CMK (cell line): ENCODE data around the gene CNNM3.
"Not testable (repeated sequence)": the region's sequence is repeated elsewhere in the genome, so short reads cannot be mapped to it uniquely, and the experiment has no call there.

Experiments used
- DNase-seq: peaks from one replicate; pipeline ENCODE4 v3.0.0-alpha.2; 2010; ENCODE audit warnings: low read depth

Gene CNNM3

DNA sequence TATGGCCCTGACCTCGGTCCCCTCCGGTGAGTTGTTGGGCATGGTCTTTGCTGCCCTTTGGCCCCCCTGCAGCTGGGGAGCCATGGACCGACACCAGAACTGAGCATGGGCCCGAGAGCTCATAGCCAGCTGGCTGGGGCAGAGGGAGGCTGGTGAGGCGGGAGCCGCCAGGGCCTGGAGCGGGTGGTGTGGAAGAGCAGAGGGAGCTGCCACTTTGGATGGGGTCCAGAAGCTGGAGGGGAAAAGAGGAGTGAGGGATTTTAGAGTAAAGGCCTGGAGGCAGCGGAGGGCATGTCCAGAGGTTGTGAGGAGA is 16.5 kb upstream of the CNNM3 start:
- DNase-seq = no peak

DNA sequence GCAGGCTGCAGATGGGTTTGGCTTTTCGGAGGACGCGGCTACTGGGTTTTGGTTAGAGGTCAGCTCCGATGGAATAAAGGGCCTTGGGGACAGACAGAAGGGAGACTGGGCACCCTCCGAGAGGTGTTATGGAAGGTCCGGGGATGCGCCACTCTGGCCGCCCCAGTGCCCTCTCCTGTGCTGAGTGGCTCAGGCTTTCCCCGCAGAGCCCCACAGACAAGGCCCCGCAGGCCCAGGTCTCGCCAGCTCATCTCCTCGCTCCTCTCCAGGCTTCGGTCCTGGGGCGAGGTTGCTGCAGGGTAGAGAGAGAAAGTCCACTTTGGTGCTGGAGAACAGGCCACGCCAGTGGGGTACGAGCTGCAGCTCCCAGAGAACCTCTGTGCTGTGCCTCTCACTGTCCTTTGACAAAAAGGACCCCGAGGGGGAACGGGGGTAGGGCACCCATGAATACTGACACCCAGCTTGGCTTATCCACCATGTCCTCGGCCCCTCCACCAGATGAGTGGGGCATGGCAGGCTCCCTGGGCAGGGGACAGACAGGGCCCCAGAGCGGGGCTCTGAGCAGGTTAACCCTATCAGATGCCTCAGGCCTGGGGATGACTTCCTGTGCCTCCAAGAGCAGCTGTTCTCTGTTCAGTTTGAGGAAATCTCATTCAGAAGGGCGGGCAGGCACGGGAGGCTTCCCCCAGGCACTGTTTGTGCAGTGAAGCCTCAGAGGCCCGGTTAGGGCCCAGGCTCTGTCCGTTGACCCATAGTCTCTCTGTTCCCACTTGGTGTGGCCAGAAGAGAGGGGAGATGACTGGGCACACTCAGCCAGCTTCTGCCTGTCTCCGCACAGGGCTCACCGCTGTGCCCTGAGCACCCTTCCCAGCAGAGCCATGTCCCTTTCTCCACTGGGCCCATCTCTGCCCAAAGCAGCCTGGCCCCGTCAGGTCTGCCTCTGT is 15.7 kb upstream of the CNNM3 start:
- DNase-seq = peak; percentile 42

DNA sequence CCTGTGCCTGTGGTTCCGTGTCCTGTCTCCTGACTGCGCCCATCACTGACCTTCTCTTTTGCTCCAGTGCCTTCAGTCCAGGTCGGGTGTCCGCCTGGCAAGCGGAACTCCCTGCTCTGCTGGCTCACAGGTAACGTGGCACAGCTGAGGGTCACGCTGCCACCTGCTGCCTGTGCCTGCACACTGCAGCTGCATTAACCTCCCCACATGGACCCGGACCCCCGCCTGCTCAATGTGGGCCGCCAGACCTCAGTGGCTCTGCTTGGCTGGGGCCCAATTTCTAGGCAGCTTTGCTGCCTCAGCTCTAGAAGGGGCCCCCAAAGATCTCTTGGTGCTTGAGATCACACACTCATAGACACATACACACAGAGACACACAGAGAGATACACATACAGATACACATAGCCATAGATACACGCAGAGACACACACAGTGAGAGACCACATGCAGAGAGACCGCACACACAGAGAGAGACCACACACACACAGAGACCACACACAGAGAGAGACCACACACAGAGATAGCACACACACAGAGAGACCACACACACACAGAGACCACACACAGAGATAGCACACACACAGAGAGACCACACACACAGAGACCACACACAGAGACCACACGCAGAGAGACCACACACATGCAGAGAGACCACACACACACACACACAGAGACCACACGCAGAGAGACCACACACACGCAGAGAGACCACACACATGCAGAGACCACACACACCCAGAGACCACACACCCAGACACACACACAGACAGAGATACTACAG is 14.9 kb upstream of the CNNM3 start:
- peak; percentile 30 for DNase-seq

DNA sequence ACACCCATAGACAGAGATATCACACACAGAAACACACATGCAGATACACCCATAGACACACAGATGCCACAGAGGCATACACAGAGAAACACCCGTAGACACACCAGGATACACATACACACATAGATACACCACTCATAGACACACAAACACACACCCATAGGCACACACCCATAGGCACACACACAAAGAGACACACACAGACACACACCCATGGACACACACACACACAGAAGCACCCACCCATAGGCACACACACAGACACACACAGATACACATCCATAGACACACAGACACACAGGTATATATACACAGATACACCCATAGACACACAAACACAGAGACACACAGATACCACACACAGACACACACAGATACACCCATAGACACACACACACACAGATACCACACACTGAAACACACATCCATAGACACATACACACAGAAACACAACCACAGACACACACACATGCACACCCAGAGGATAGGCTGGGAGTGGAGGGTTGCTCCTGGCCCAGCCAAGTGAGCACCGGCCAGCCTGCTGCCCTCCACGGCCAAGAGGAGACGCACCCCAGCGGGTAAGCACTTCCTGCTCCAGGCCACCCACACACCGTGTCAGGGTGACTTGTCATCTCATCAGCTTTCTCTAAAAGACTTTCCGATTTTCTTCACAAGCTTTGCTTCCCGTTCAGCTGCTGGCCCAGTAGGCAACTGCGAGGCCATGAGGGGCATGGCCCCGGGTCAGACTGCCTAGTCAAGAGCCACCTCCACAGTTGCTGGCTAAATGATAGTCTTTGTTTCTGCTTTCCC is 14.1 kb upstream of the CNNM3 start:
- no peak for DNase-seq

DNA sequence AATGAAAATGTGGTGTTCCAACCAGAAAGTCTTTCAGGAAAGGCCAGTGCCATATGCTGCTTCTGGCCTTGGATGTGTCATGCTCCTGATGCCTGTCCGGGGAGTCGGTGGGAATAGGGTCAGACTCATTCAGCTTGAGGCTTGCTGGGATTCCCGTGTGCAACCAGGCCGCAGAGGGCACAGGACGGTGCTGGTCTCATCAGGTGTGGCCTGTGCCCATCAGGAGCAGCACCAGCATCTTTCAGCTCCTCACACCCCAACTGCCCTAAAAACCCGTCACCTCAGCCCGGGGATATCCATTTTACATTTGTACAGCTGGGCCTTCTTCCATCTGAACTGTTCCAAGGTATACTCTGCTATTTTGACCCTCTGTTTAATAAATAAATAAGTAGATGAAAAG is 13.3 kb upstream of the CNNM3 start:
- no peak for DNase-seq

DNA sequence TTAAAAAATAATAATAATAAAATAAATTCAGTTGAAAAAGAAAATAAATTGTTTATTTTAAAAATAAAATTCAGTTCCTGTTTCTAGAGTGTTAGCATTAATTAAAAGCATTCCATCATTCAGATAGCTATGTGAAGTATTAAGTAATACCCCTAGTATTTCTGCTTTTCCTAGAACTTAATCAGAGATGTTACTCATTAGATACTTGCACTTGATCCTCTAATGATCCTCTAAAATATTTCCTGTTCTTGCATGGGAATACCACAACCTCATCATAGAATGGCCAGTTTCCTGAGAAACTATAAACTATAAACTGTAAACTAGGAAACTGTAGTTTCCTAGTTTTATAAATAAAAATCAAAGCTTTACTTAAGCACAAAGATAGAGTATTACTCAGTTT is 11.1 kb upstream of the CNNM3 start:
- no peak for DNase-seq

DNA sequence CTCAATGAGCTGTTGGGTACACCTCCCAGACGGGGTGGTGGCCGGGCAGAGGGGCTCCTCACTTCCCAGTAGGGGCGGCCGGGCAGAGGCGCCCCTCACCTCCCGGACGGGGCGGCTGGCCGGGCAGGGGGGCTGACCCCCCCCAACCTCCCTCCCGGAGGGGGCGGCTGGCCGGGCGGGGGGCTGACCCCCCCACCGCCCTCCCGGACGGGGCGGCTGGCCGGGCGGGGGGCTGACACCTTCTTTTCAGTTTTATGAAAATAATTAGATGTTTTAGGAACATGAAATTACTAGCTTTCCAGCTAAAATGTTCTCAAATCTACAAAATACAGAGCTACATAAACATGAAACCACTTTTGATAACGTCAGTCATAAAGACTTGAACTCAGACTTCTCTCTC is 10.1 kb upstream of the CNNM3 start:
- DNase-seq = not testable (repeated sequence)

DNA sequence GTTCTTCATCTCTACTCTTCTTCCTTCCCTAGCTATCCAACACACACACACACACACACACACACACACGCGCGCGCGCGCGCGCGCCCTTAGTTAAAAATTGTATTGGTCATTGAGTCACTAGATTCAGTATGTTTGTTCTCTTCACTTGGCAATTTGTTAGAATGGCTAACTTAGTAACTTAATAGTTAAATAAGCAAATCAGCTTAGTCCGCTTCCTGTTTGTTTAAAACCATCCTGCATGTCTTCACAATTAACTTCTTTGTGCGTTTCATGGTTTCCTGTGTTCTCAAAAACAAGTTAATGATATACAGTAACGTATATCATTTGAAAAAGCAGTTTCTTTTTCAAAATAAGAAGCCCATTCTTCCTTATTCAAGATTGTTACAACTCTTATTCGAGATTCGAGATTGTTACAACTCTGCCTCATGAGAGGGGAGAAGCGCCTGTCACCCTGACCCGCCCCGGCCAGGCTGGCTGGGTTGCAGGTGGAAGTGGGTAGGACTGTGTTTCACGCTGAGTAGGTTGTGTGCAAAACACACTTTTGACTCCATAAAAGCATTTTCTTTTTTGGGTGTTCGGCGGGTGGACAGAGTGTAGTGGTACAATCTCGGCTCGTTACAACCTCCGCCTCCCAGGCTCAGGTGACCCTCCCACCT is 9.5 kb upstream of the CNNM3 start:
- DNase-seq = no peak

DNA sequence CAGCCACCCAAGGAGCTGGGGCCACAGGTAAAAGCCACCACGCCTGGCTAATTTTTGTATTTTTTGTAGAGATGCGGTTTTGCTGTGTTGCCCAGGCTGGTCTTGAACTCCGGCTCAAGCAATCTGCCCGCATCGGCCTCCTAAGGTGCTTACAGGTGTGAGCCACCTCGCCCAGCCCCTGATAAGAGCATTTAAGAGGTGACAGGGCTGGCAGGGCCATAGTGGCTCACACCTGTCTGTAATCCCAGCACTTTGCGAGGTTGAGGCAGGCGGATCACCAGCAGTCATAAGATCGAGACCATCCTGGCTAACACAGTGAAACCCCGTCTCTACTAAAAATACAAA is 9.0 kb upstream of the CNNM3 start:
- no peak for DNase-seq

DNA sequence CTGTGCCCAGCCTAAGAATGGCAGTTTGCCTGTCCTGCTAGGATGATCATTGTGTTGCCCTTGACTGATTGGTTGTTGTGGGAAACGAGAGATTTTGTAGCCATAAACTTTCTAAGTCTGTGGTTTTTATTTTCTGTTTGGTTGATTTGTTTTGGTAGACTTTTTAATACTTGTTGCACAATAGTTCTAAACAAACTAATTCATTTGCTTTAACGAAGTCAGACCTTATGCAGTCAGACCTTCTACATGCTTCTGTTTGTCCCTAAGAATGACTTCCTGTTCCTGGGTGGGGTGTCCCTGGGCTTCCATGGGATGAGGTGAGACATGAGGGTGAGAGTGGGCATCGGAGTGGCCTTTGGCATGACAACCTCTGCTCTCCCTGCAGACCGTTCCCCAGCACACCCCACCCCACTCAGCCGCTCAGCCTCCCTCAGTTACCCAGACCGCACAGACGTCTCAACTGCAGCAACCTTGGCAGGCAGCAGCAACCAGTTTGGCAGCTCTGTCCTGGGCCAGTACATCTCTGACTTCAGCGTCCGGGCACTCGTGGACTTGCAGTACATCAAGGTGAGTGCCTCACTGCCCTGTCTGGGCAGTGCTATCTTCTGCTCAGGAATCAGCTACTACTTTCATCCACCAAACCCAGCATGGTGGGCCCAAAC is 7.8 kb upstream of the CNNM3 start:
- no peak for DNase-seq

DNA sequence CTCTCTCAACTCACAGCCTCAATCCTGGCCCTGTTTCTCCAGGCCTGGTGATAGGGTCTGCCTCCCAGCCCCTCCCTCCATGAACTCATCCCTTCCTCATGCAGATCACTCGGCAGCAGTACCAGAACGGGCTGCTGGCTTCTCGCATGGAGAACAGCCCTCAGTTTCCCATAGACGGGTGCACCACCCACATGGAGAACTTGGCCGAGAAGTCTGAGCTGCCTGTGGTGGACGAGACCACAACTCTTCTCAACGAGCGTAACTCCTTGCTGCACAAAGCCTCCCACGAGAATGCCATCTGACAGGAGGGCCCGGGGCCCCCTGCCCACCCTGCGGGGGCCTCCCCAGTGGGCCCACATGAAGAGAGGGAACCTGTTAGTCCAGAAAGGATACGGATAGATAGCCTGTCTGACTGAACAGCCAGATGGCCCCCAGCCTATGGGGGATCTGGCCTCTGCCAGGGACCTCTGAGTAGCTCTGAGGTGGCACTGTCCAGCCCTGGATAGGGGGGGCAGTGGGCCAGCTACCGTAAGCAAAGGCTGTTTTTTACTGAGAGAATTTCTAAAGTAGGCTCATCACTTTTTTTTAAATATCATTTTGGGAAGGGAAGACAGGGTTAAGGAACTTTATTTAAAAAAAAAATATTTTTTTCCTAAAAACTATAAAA is 6.7 kb upstream of the CNNM3 start:
- DNase-seq = no peak

DNA sequence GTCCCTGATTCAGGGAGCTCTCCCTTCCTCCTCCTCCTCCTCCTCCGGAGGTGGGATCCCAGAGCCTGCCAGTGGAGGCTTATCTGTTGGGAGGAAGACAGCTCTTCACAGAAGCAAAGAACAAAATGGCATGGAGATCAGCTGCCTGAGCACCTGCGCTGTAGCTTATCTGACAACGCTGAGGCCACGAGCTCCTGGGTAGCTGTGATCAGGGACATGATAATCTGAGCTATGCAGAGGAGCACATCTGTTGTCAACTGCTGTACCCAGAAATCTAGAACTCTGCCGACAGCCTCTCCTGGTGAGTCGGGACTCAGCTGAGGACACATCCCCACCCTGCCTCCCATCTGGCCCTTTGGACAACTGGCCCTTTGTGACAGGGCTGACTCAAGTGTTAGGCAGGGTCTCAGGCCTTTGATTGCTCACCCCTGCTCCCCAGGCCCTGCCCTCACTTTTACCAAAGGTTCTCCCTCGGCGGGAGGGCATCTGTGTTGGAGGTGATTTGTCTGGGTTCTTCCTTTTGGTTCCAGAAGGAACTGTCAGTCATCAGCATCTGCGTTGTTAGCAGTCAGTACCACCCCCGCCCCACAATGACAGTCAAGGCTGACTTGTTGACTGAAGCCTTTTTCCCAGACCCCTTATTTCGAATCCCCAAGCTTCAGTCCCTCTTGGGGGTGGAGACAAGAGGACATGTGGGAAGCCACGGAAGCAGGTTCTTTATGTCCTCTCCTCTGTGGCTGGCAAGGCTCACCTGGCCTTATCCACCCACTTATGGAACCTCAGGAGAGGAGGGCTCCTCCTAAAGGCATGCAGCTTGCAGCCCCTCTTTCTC is 5.9 kb upstream of the CNNM3 start:
- DNase-seq = no peak

DNA sequence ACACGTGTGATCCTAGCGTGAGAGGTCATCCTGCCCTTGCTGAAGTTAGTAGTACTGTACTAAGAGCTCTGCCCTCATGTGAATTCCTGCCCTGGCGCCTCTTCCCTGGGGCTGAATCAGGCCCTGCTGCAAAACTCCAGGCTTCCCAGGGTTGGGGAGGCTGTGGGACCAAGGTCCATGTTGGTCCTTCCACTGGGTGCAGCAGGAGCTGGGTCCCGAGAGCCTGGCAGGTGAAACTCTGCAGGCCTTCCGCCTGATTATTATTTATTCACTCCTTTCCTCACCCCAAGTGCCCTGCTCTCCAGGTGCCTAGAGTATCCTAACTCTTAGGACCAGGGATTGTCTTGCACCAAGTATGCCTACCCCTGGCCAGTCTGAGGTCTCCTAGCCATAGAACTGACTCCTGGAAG is 5.3 kb upstream of the CNNM3 start:
- DNase-seq = no peak

DNA sequence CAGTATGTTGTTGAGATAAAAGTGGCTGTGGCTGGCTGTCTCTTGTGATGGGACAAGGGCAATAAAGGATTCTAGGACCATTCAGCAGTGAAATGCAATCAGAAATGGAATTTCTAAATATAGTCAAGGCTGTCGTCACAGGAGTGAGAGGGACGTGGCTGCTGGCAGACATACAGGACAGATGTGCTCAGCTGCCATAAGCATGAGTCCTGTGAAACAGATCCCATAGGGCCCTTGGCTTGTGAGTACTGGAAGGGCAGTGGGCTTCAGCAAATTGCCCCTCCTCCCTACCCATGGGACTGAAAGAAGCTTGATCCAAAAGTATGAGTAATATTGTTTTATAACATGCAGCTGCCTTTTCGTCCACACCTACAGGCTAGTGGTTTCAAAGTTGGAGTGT is 4.2 kb upstream of the CNNM3 start:
- DNase-seq = no peak

DNA sequence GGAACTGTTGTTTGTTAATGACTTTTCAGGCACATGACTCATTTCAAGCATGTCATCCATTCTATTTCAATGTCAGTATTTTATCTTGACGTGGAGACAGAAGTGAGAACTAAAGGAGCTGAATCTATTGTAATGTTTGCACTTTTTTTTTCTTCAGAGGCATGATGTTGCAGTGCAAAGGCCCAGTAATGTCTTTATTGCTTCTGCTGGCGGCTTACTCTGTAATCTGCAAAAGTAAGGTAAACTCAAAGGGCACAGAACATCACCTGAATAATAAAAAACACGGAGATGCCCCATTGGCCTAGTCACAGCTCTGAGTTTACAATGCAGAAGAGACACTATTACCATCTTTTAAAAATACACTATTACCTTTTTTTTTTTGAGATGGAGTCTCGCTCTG is 2.4 kb upstream of the CNNM3 start:
- DNase-seq = no peak

DNA sequence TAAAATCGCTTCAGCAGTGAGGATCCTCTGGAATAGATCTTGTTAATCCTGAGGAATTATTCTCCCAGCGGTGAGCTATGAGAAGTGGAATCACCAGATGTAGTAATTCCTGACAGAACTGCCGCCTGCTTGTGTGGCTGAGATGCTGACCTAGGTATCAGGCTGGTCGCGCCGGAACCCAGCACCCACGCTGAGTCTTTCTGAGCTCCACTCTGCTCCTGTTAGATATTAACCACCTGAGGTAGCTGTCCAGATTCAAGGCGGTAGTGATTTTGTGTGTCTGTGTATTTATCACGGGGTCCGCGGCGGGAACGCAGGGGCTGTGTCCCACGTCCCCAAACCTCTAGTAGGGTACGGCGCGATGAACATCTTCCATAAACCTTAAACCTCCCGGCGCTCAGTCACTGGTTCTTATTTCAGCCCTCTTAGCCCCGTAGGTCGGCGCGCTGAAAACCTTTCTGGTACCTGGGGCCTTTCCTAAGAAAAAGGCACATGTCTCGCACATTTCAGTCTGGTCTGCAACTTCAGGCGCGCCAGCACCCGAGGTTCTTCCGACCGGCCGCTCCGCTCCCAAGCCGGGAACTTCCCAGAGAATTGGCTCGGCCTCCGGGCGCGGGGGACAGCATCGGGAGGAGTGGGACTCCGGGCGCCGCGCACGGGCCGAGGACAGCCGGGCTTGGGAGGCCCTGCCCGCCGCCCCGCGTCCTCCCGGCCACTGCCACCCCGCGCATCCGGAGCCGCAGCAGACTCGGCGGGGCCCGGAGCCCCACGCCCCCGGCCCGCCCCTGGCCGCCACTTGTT is 542 bp upstream of the CNNM3 start:
- DNase-seq = no peak

DNA sequence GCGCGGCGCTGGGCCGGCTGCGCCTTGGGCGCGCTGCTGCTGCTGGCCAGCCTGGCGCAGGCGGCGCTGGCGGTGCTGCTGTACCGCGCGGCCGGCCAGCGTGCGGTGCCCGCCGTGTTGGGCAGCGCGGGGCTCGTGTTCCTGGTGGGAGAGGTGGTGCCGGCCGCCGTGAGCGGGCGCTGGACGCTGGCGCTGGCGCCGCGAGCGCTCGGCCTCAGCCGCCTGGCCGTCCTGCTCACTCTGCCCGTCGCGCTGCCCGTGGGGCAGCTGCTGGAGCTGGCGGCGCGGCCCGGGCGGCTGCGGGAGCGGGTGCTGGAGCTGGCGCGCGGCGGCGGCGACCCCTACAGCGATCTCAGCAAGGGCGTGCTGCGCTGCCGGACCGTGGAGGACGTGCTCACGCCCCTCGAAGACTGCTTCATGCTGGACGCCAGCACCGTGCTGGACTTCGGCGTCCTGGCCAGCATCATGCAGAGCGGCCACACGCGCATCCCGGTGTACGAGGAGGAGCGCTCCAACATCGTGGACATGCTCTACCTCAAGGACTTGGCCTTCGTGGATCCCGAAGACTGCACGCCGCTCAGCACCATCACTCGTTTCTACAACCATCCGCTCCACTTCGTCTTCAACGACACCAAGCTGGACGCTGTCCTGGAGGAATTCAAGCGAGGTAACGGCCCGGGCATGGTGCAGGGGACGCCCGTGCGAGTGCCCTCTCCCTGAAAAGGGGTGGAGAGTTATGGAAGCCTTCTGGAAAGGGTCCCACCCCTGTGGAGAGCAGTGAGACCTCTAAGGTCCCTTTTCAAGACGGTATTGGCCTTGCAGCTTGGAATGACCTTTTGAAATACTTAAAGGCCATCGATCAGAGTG is 1.0 kb downstream of the CNNM3 start:
- DNase-seq = no peak

DNA sequence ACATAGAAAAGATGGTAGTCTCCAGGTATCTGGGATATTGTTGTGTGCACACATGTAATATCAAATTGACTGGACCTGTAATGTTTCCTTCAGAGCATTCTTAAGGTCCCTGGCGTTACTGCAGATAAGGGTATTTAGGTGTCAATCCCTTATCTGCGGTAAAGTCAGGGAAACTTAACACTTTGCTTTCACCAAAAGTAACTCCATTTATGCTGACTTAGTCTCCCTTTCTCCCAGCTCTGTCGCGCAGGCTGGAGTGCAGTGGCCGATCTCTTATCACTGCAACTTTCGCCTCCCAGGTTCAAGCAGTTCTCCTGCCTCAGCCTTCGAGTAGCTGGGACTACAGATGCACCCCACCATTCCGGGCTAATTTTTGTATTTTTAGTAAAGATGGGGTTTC is 1.8 kb downstream of the CNNM3 start:
- DNase-seq = no peak
